Fibroblast of peridontal ligament (primary cell): ENCODE measurements around the gene ATOH8.

ENCODE experiments used
- DNase-seq: peaks from one replicate; pipeline ENCODE4 v3.0.0-alpha.2; 2010; ENCODE audit errors: extremely low read depth

ATOH8 gene

DNA sequence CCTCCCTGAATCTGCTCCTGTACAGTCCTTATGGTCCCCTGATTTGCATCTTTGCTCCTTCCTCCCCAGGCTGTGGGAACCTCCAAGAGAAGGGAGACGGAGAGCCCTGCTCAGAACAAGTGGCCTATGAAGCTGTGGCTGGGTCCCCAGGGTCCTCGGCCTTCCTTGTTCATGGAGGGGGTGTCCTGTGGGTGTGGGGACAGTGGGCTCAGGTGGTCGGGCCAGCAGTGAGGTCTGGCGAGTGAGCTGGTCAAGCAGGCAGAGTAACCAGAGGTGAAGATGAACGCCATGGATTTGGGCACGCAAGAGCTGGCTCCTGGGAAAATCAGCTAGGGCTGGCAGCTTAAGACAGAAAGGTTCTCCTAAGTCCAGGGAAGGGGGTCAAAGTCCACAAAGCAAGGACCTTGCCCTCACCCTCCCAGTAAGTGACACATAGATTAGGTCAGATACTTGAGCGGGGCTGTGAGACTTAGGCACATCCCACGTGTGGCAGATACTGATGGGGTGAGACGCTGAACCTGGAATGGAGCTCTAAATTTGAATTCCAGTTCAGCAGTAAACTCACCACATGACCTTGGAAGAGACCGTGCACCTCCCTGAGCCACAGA, 34.8 kb upstream of the ATOH8 start:
- DNase-seq, result no peak

DNA sequence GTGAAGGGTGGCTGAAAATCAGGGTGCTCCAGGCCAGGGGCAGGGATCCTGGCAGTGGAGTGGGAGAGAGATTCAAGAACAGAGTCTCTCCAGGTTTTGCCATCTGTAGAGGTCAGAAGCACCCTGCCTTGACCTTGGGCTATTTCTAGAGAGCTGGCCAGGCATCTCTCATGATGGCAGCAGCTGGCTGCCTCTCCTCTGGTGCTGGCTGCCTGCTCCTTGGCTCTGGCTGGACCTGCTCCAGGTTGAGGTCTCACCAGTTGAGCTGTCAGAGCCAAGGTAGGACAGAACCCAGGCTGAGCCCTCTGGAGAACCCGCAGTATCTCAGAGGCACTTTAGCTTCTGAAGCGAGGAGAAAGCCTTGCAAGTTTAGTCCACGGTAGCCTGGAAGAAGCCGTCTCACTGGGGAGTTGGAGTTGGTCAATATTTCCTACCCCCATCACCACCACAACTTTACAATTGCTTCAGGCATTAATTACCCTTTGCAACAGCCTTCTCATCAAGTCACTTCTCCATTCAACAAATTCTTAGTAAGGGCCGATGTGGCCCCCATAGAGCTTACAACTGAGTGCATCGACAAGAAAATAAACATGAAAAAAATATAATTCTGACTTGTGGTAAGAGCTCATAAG, 34.1 kb upstream of the ATOH8 start:
- DNase-seq, result no peak

GRCh38 chr2:85720533-85720932, 33.3 kb upstream of the ATOH8 start:
- DNase-seq, result no peak

GRCh38 chr2:85721641-85722040, 32.1 kb upstream of the ATOH8 start:
- no peak for DNase-seq

GRCh38 chr2:85722519-85722918, 31.3 kb upstream of the ATOH8 start:
- no peak for DNase-seq

- DNase-seq, result peak; percentile 62
Measured at GRCh38 chr2:85723707-85724360, 30.0 kb upstream of the ATOH8 start.

- no peak for DNase-seq
Measured at GRCh38 chr2:85724731-85725181, 29.0 kb upstream of the ATOH8 start.

DNA sequence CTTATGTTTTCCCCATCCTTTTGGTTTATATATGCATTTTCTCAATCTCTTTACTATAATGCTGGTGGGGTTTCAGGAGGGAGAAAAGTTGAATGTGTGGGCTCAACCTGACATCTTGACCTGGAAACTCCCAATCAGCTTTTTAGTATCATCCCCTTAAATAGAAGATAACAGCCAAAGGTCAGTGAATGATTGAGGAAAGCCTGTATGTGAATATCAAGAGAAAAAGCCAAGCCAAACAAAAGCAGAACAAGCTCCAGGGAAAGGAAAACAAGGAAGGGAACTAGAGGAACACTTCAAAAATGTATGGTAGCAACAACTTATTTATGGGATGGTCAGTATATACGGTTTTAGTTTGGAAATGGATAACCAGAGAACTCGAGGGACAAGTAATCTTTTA, 28.3 kb upstream of the ATOH8 start:
- no peak for DNase-seq

DNA sequence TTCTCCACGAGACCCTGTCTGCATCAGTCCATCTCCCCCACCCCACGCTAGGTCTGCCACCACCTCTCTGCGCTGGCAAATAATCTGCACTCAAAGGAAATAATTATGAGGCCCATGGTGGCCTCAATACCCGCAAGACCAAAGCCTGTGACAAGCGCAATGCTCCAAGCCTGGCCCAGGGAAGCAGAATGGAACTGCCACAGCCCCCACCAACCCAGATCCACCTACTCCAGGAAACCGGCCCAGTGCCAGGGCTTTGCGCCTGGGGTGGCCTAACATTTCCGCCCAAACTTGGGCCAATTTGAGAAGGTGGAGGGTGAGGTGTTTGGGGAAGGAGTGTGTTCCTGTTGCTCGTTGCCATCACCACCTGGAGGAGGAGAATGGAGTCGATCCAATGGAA, 26.0 kb upstream of the ATOH8 start:
- DNase-seq, result no peak

DNA sequence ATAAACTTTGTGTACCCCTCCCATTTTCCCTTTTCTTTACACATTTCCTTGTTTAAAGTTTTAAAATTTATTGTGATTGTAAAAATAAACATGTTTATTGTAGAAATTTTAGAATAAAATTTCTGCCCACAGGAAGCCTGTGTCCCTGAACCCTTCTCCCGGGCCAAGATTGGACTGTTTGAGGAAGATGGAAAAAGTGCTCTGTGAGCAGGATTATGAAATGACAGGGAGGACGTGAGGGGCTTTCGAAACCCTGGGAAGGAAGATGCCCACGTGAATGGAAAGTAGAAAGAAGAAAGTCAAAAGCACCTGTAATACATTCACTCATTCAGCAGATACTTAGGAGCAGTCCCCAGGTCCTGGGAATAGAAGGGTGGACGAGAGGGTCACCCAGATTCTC, 25.4 kb upstream of the ATOH8 start:
- no peak for DNase-seq

GRCh38 chr2:85728883-85729824, 24.6 kb upstream of the ATOH8 start:
- DNase-seq, result peak; percentile 77

DNA sequence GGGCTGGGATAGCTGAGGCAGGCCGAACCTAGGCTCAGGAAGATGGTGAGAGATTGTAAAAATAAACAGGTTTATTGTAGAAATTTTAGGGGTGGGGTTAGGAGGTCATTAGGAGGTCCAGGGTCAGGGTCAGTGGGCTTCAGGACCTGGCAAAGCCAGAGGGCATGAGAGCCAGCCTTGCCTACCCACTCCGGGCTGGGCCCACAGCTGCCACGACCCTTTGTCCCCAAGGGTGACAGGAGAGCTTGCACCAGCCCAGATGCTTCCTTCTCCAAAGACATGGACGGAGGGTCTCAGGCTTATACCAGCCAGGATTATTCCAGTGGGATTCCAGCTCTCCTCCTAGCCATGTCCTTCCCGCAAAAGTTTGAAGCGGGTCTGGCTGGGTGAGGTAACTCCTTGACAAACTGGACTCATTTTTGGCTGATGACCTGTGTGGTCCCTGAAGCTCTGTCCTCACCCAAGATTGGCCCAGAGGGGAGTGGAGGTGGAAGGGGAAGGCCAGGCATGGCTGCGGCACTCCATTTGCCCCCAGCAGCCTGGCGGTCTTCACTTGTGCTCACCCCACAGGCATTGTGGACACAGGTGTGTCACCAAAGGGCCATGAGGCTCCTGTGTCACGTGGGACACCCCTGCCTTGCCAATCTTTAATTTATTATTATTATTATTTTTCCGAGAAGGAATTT, 23.8 kb upstream of the ATOH8 start:
- no peak for DNase-seq

- no peak for DNase-seq
Measured at GRCh38 chr2:85730686-85731230, 23.0 kb upstream of the ATOH8 start.

DNA sequence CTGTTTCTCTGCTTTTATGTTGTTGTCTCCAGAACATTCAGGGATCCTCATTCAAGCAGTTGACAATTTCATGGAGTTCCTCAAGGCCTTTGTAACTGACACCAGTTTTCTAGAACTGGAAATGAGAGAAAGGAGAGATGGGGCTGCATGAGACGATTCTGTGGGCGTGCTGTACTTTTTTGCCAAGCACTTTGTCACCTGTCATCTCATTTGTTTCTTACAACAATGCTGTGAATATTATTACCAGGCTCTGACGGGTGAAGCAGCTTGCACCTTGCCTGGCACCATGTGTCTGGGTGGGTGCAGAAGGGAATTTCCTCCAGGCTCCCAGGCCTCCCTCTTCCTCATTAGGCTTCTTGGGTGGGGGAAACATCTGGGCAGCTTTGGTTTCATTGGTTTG, 22.2 kb upstream of the ATOH8 start:
- DNase-seq, result no peak

DNA sequence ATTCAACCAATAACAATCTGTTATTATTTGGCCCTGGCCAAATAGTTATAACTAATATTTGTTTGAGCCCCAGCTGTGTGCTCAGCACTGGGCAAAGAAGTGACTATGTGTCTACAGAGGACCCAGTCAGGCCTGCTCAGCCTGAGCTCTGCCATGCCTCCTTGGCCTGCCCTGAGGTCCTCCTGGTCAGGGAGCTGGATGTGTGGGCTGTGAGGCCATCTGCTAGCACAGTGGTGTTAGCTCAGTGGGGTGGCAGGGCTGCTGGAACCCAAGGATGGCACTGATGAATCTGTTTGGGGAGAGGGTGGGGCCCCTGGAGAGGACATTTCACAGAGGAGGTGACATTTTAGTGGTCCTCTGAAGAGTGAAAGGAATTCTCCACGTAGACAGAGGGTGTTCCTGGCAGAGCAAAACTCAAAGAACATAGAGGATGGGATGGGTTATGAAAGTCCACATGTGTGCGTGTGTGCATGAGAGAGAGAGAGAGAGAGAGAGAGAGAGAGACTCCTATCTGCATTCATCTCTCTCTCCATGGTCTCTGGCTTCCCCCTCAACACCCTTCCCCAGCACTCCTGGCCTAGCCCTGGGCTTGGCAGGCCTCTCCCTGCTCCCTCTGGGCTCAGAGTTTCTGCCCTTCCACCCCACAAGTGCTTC, 21.2 kb upstream of the ATOH8 start:
- no peak for DNase-seq

GRCh38 chr2:85733121-85733960, 20.4 kb upstream of the ATOH8 start:
- no peak for DNase-seq

DNA sequence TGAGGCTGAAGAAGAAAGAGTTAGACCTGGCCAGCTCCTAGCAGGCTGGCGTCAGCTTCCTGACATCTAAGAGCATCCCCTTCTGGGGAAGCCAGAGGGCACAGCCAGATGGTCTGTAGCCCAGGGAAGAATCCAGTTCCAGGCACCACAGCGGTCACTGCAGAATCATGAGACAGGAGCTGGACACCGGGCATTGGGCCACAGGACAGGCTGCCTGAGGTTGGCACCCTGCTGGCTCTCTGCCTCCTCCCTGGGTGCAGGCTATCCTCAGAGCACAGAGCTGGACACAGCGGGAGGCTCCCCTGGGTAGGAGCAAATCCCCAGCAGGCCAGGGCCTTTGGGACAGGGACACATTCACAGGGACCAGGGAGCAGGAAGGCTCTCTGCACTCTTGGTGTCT, 19.8 kb upstream of the ATOH8 start:
- DNase-seq, result no peak

- DNase-seq, result no peak
Measured at GRCh38 chr2:85734942-85735608, 18.7 kb upstream of the ATOH8 start.

- no peak for DNase-seq
Measured at GRCh38 chr2:85735691-85736090, 18.1 kb upstream of the ATOH8 start.
